Glutamatergic neuron (in vitro differentiated cells): ENCODE data around the gene SKIC2. TPM values are rescaled to one million over a fixed set of nuclear protein-coding genes. Genes with fewer than 3 reads are reported as not detected.
A peak's percentile ranks its signal among the peaks of the same experiment; 100 is the strongest.

ENCODE experiments used
- DNase-seq: peaks from one replicate; pipeline ENCODE4 v3.0.0; 2022
- H3K27ac Mint-ChIP-seq: one replicate; pipeline ENCODE4 v1.8.0; 2020; ENCODE audit warnings: mild to moderate bottlenecking, mixed read lengths, inconsistent platforms; ENCODE audit not compliant: unreplicated experiment
- H3K27me3 Mint-ChIP-seq: one replicate; pipeline ENCODE4 v1.8.0; 2020; ENCODE audit warnings: mild to moderate bottlenecking, moderate library complexity, mixed read lengths, inconsistent platforms; ENCODE audit not compliant: unreplicated experiment
- H3K36me3 Mint-ChIP-seq: one replicate; pipeline ENCODE4 v1.8.0; 2020; ENCODE audit warnings: mild to moderate bottlenecking, mixed read lengths, inconsistent platforms; ENCODE audit not compliant: unreplicated experiment
- H3K4me1 Mint-ChIP-seq: one replicate; pipeline ENCODE4 v1.8.0; 2020; ENCODE audit warnings: mild to moderate bottlenecking, low read depth, mixed read lengths, inconsistent platforms; ENCODE audit not compliant: unreplicated experiment
- H3K4me3 Mint-ChIP-seq: one replicate; pipeline ENCODE4 v1.8.0; 2020; ENCODE audit warnings: mild to moderate bottlenecking, mixed read lengths, inconsistent platforms; ENCODE audit not compliant: unreplicated experiment
- H3K9me3 Mint-ChIP-seq: one replicate; pipeline ENCODE4 v1.8.0; 2020; ENCODE audit warnings: mild to moderate bottlenecking, moderate library complexity, mixed read lengths, inconsistent platforms; ENCODE audit not compliant: unreplicated experiment
- total RNA-seq: library from RNA; stranded (reverse); fragmentation: NEBNext Ultra II Directional; extraction: Animal tissue kit (Norgen Biotek cat#: 25700); gene quantifications from one replicate; pipeline ENCODE4 v1.2.1, GENCODE V29; 2021; ENCODE audit not compliant: unreplicated experiment
- TF ChIP-seq, protein P1 (sequence below): fragments of 200-600 bp; sonication (generic); IDR thresholded peaks from one replicate; pipeline ENCODE4 v1.5.0; 2021; ENCODE audit not compliant: partially characterized antibody, unreplicated experiment

Gene SKIC2
- total RNA-seq, 1 donor from 2014 or later, result 109 TPM

DNA sequence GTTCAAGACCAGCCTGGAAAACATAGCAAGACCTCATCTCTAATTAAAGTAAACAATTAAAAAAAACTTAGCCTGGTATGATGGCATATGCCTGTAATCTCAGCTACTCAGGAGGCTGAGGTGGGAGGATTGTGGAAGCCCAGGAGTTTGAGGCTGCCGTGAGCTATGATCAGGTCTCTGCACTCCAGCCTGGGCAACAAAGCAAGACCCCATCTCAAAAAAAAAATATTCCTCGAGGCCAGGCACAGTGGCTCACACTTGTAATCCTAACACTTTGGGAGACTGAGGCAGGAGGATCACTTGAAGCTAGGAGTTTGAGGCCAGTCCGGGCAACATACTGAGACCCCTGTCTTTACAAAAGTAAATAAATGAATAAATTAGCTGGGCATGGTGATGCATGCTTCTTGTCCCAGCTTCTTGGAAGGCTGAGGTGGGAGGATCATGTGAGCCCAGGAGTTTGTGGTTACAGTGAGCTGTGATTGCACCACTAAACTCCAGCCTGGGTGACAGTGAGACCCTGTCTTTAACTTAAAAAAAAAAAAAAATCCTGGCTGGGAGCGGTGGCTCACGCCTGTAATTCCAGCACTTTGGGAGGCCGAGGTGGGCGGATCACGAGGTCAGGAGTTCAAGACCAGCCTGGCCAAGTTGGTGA lies 40.8 kb upstream of the SKIC2 start:
- no peaks in the 10 kb centered on the region for H3K36me3 Mint-ChIP-seq
- no peaks in the 10 kb centered on the region for H3K27me3 Mint-ChIP-seq
- TF ChIP-seq, protein P1, sequence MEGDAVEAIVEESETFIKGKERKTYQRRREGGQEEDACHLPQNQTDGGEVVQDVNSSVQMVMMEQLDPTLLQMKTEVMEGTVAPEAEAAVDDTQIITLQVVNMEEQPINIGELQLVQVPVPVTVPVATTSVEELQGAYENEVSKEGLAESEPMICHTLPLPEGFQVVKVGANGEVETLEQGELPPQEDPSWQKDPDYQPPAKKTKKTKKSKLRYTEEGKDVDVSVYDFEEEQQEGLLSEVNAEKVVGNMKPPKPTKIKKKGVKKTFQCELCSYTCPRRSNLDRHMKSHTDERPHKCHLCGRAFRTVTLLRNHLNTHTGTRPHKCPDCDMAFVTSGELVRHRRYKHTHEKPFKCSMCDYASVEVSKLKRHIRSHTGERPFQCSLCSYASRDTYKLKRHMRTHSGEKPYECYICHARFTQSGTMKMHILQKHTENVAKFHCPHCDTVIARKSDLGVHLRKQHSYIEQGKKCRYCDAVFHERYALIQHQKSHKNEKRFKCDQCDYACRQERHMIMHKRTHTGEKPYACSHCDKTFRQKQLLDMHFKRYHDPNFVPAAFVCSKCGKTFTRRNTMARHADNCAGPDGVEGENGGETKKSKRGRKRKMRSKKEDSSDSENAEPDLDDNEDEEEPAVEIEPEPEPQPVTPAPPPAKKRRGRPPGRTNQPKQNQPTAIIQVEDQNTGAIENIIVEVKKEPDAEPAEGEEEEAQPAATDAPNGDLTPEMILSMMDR, result no peak
- no peaks in the 10 kb centered on the region for H3K9me3 Mint-ChIP-seq
- H3K27ac Mint-ChIP-seq, result no peak overlapping the region
- no peak for DNase-seq
- no peaks in the 10 kb centered on the region for H3K4me1 Mint-ChIP-seq
- no peak overlapping the region for H3K4me3 Mint-ChIP-seq

DNA sequence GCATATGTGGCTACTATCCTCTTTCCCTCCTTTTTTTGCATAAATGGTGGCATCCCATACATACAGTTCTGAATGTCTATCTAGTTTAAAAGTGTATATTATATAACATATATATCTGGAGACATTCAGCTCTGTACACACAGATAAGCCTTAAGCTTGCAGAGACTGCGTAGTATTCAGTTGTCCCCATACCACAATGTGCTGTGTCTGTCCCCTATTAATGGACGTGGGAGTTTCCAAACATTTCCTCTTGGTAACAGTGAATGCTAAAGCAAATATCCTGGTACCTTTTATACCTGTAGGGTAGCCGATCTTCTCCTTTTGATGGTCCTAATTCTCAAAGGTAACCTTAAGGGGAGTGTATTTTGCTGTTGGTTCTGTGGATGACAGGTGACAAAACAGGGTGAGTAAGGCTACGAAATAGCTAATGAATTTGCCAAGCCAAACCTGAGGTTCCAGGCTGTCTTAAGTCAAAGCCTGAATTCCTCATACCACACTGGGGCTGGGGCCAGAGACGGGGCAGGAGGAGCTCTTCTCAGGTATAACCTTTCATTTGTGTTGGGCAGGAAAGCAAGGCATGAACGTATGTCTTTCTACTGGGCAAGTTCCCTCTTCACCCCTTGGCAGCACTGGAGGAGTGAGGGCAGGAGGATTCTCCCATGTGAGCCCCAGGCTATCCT lies 39.2 kb upstream of the SKIC2 start:
- H3K36me3 Mint-ChIP-seq, result no peaks in the 10 kb centered on the region
- H3K4me3 Mint-ChIP-seq, result no peak overlapping the region
- no peak overlapping the region for H3K27ac Mint-ChIP-seq
- no peak for DNase-seq
- H3K27me3 Mint-ChIP-seq, result no peaks in the 10 kb centered on the region
- no peaks in the 10 kb centered on the region for H3K4me1 Mint-ChIP-seq
- TF ChIP-seq, protein P1, result no peak
- no peaks in the 10 kb centered on the region for H3K9me3 Mint-ChIP-seq

DNA sequence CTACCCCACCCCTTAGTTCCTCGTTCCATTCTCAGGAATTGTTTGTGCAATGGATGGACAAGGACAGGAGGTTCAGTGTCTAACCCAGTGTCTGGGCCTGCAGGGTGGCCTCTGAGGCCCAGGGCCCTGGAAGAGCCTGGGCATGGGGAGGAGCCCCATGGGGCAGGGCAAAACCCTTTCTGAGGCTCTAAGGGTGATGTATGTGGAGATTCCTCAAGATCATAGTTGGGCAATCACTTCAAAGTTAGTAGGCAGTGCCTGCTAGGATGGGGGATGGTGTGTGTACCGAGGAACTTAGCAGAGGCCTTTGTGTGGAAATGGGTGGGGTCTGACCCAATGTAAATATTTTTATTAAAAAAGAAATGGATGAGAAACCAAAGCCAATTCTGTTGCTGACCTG lies 38.2 kb upstream of the SKIC2 start:
- DNase-seq, result no peak
- Mint-ChIP-seq H3K9me3 (no peaks in the 10 kb centered on the region), H3K4me3 (no peak overlapping the region), H3K27ac (no peak overlapping the region), H3K27me3 (no peaks in the 10 kb centered on the region), H3K4me1 (no peaks in the 10 kb centered on the region), H3K36me3 (no peaks in the 10 kb centered on the region)
- TF ChIP-seq, protein P1, result no peak

DNA sequence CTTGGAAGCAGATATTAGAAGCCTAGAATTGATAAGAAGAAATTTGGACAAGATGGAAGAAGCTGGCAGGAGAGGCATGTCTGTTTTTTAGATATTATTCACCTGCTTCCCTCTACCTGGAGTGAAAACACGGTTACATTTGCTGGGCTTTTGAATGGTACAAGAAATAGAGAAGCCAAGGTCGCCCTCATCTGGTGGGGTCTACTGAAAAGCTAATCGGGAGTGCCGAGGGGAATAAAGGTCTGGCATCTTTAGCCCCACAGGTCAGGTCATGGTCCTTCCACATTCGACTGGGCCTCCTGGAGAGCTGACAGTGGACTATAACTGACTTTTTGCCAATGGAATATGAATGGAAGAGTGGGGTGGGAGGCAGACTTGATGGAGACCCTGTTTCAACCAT lies 36.0 kb upstream of the SKIC2 start:
- Mint-ChIP-seq H3K36me3 (no peaks in the 10 kb centered on the region), H3K27me3 (no peaks in the 10 kb centered on the region), H3K27ac (no peak overlapping the region), H3K4me3 (no peak overlapping the region), H3K9me3 (no peaks in the 10 kb centered on the region), H3K4me1 (no peaks in the 10 kb centered on the region)
- TF ChIP-seq, protein P1, result no peak
- no peak for DNase-seq

DNA sequence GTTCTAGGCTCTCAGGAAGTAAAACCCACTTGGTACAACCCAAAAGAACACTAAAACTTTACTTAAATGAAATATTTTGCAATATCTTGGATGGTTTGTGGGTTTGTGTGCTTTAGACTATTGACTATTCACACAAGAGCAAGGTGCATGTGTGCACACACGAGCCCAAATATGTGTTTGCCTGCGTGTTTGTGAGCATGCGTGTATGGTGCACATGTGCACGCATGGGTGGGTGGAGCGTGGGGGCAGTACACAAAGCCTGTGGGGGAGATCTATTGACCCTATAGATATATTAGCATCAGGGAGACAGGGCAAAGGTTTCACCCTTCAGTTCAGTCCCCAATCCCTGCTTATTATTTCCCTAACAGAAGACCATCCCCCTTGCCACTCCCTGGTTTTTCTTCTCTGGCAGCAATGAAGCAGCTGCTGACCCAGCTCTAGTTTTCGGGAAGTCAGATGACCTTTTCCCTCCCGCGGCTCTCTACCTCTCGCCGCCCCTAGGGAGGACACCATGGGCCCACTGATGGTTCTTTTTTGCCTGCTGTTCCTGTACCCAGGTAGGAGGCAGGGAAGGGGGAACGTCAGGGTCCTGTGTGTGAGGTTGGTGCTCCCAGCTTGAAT lies 31.6 kb upstream of the SKIC2 start, which contains the start of gene C2:
TSS of gene C2 (plus strand) at position 476 of the 621 bp plus-strand sequence. CDS start at position 512, 36 bp downstream.
- no peaks in the 10 kb centered on the region for H3K4me1 Mint-ChIP-seq
- H3K27ac Mint-ChIP-seq, result no peak within 1 kb of the TSS
- peak within 1 kb of the TSS; percentile 7 for H3K4me3 Mint-ChIP-seq
- DNase-seq, result no peak
- TF ChIP-seq, protein P1, result no peak
- H3K9me3 Mint-ChIP-seq, result peaks cover 3% of the 10 kb centered on the region
- no peaks in the 10 kb centered on the region for H3K27me3 Mint-ChIP-seq
- no peaks in the 10 kb centered on the region for H3K36me3 Mint-ChIP-seq
